ENCODE measurements around the gene RPL5.

Gene RPL5

GRCh38 chr1:92858564-92859399, 26.9 kb downstream of the RPL5 start:
- Histone ChIP-seq H3K9ac (no peak overlapping the region), H3K27ac (no peak overlapping the region), H3K27me3 (ENCODE audit: control insufficient read depth, insufficient read depth, low read length) (no peaks in the 10 kb centered on the region), H3K79me2 (no peaks in the 10 kb centered on the region), H2AFZ (peak overlapping the region; percentile 21), H3K4me1 (no peaks in the 10 kb centered on the region), H3K4me3 (ENCODE audit: low read depth, low read length) (peak overlapping the region; percentile 38), H3K36me3 (ENCODE audit: control insufficient read depth, insufficient read depth, low read length) (no peaks in the 10 kb centered on the region), H3K4me2 (ENCODE audit: low read length) (peak overlapping the region; percentile 64), H3K9me3 (ENCODE audit: control insufficient read depth, low read length) (no peaks in the 10 kb centered on the region)
- TF ChIP-seq CTCF (IDR thresholded peaks at IDR 0.05) = peak; percentile 85

GRCh38 chr1:92859400-92860039, 27.7 kb downstream of the RPL5 start:
- Histone ChIP-seq H3K36me3 (ENCODE audit: control insufficient read depth, insufficient read depth, low read length) (no peaks in the 10 kb centered on the region), H3K9me3 (ENCODE audit: control insufficient read depth, low read length) (no peaks in the 10 kb centered on the region), H2AFZ (peak overlapping the region; percentile 21), H3K27ac (no peak overlapping the region), H3K4me1 (no peaks in the 10 kb centered on the region), H3K4me3 (ENCODE audit: low read depth, low read length) (peak overlapping the region; percentile 38), H3K27me3 (ENCODE audit: control insufficient read depth, insufficient read depth, low read length) (no peaks in the 10 kb centered on the region), H3K4me2 (ENCODE audit: low read length) (peak overlapping the region; percentile 64), H3K79me2 (no peaks in the 10 kb centered on the region), H3K9ac (no peak overlapping the region)
- no peak for TF ChIP-seq CTCF (IDR thresholded peaks at IDR 0.05)

GRCh38 chr1:92862605-92863004, 30.8 kb downstream of the RPL5 start:
- no peak overlapping the region for H3K4me3 ChIP-seq (ENCODE audit: low read depth, low read length)
- no peaks in the 10 kb centered on the region for H3K36me3 ChIP-seq (ENCODE audit: control insufficient read depth, insufficient read depth, low read length)
- no peak overlapping the region for H3K4me2 ChIP-seq (ENCODE audit: low read length)
- H3K79me2 ChIP-seq = no peaks in the 10 kb centered on the region
- H3K27ac ChIP-seq = no peak overlapping the region
- TF ChIP-seq CTCF (IDR thresholded peaks at IDR 0.05) = no peak
- no peak overlapping the region for H2AFZ ChIP-seq
- no peaks in the 10 kb centered on the region for H3K9me3 ChIP-seq (ENCODE audit: control insufficient read depth, low read length)
- H3K27me3 ChIP-seq (ENCODE audit: control insufficient read depth, insufficient read depth, low read length) = no peaks in the 10 kb centered on the region
- no peak overlapping the region for H3K9ac ChIP-seq
- H3K4me1 ChIP-seq = no peaks in the 10 kb centered on the region

- no peaks in the 10 kb centered on the region for H3K79me2 ChIP-seq
- H3K4me2 ChIP-seq (ENCODE audit: low read length) = no peak overlapping the region
- no peaks in the 10 kb centered on the region for H3K4me1 ChIP-seq
Observed at GRCh38 chr1:92864131-92864530, 32.3 kb downstream of the RPL5 start.

More at GRCh38 chr1:92864131-92864530, 32.3 kb downstream of the RPL5 start:
- no peaks in the 10 kb centered on the region for H3K27me3 ChIP-seq (ENCODE audit: control insufficient read depth, insufficient read depth, low read length)
- H3K4me3 ChIP-seq (ENCODE audit: low read depth, low read length) = no peak overlapping the region
- TF ChIP-seq CTCF (IDR thresholded peaks at IDR 0.05) = no peak
- H3K9ac ChIP-seq = no peak overlapping the region
- H3K9me3 ChIP-seq (ENCODE audit: control insufficient read depth, low read length) = no peaks in the 10 kb centered on the region
- H2AFZ ChIP-seq = no peak overlapping the region
- H3K36me3 ChIP-seq (ENCODE audit: control insufficient read depth, insufficient read depth, low read length) = no peaks in the 10 kb centered on the region
- no peak overlapping the region for H3K27ac ChIP-seq

Measured in parathyroid adenoma (tissue), 2 donors.